BJ (cell line): Measurements from ENCODE around the gene MYD88. TPM values are rescaled to one million over a fixed set of nuclear protein-coding genes. Genes with fewer than 3 reads are reported as not detected.

Experiments
- CTCF ChIA-PET: fragments of 350-600 bp; formaldehyde crosslinking; extraction: SDS; loops from one replicate; lab custom pipeline; 2021; ENCODE audit warnings: antibody characterized with exemption, inconsistent platforms; lab: Yijun Ruan, JAX
- POLR2A ChIA-PET: fragments of 300-600 bp; sonication (Branson Sonifier 250); formaldehyde crosslinking; extraction: SDS; loops from one replicate; lab custom pipeline; 2021; ENCODE audit warnings: antibody characterized with exemption; lab: Charles Lee
- DNase-seq: peaks from one replicate; pipeline ENCODE4 v3.0.0-alpha.2; 2011; ENCODE audit warnings: low read depth
- H3K27me3 ChIP-seq: 2 replicates; pipeline ENCODE4 v1.6.0; 2011; ENCODE audit warnings: low read length; ENCODE audit not compliant: control insufficient read depth, insufficient read depth
- H3K36me3 ChIP-seq: 2 replicates; pipeline ENCODE4 v1.5.1; 2011; ENCODE audit warnings: low read length; ENCODE audit not compliant: control insufficient read depth, insufficient read depth
- H3K4me3 ChIP-seq: 2 replicates; pipeline ENCODE4 v1.5.1; 2011; ENCODE audit warnings: low read depth, mild to moderate bottlenecking, control low read depth, low read length
- CTCF ChIP-seq: IDR thresholded peaks from 2 replicates; pipeline ENCODE4 v1.5.1; 2011; ENCODE audit warnings: low read depth, mild to moderate bottlenecking, control low read depth, inconsistent platforms, low read length, moderate library complexity; ENCODE audit not compliant: insufficient read depth
- polyA plus RNA-seq: library from polyadenylated mRNA; depleted of rRNA; stranded (reverse); fragments of >200 nt; gene quantifications from 2 replicates; pipeline ENCODE4 v1.2.3, GENCODE V29; 2011

MYD88 gene
- polyA plus RNA-seq, 1 experiment = 45.6 TPM

GRCh38 chr3:38143511-38143910, 5.0 kb downstream of the MYD88 start:
- DNase-seq = no peak
- ChIA-PET POLR2A (no interaction called here), CTCF (no interaction called here)
- H3K4me3 ChIP-seq = no peak overlapping the region
- H3K36me3 ChIP-seq = peaks cover 12% of the 10 kb centered on the region
- H3K27me3 ChIP-seq = peaks cover 2% of the 10 kb centered on the region; the same call in 1 of the 2 replicates
- TF ChIP-seq CTCF = no peak

GRCh38 chr3:38146504-38146903, 8.0 kb downstream of the MYD88 start:
- peaks cover 2% of the 10 kb centered on the region; the same call in 1 of the 2 replicates for H3K27me3 ChIP-seq
- no peak for DNase-seq
- H3K36me3 ChIP-seq = peaks cover 6% of the 10 kb centered on the region
- no peak overlapping the region for H3K4me3 ChIP-seq
- ChIA-PET CTCF (no interaction called here), POLR2A (no interaction called here)
- no peak for TF ChIP-seq CTCF

- Histone ChIP-seq H3K36me3 (no peaks in the 10 kb centered on the region), H3K27me3 (peaks cover 2% of the 10 kb centered on the region; the same call in 1 of the 2 replicates), H3K4me3 (no peak overlapping the region)
- ChIA-PET CTCF (no interaction called here), POLR2A (no interaction called here)
- DNase-seq = no peak
- no peak for TF ChIP-seq CTCF
These were observed 9.0 kb downstream of the MYD88 start for GRCh38 chr3:38147421-38147820.

GRCh38 chr3:38148311-38148882, 9.9 kb downstream of the MYD88 start:
- CTCF ChIA-PET = no interaction called here
- H3K4me3 ChIP-seq = no peak overlapping the region
- no peak for TF ChIP-seq CTCF
- POLR2A ChIA-PET = no interaction called here
- H3K36me3 ChIP-seq = no peaks in the 10 kb centered on the region
- DNase-seq = no peak
- H3K27me3 ChIP-seq = peaks cover 2% of the 10 kb centered on the region; the same call in 1 of the 2 replicates

- TF ChIP-seq CTCF = no peak
- Histone ChIP-seq H3K4me3 (no peak overlapping the region), H3K27me3 (peaks cover 2% of the 10 kb centered on the region; the same call in 1 of the 2 replicates), H3K36me3 (no peaks in the 10 kb centered on the region)
- POLR2A ChIA-PET = no interaction called here
- no peak for DNase-seq
- CTCF ChIA-PET = no interaction called here
These were observed 11.2 kb downstream of the MYD88 start for GRCh38 chr3:38149708-38150107.
